Fibroblast of skin of right biceps (primary cell): ENCODE data around the gene DIDO1.

ENCODE experiments used
- DNase-seq: peaks from one replicate; pipeline ENCODE4 v3.0.0-alpha.2; 2013

The DIDO1 gene

GRCh38 chr20:62829231-62830230, 96.8 kb downstream of the DIDO1 start:
- no peak for DNase-seq

DNA sequence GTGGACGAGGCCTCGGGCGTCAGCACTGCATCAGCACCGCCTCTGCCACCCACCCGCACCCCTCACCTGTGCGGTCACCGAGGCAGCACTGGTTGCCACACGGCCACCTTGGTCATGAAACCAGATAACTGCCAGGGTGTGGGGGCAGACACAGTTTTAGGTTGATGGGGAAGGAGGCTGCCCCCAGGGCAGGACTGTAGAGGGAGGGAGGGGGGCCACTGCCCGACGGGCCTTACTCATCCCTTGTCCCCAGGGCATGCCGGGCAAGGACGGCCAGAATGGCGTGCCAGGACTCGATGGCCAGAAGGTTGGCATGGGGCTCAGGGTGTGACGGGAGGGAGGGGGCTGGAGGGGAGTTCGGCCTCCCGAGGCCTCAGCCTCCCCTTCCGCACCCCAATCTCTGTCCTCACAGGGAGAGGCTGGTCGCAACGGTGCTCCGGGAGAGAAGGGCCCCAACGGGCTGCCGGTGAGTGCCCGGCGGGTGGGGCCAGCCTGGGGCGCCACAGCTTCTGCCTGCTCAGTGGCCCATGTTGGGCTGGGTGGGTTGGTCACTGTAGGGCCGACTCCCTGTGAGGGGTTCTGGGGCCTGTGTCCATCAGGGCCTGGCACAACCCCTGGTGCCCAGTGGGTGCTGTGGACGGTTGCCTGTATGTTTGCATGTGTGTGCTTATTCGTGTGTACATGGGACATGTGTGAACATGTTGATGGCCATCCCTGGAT, 97.6 kb downstream of the DIDO1 start:
- no peak for DNase-seq

GRCh38 chr20:62828051-62828450, 98.3 kb downstream of the DIDO1 start:
- DNase-seq: no peak
